T-helper 22 cell (primary cell): ENCODE results near the gene FOXL1.

ENCODE experiments used
- DNase-seq: peaks from one replicate; pipeline ENCODE4 v3.0.0-alpha.2; 2020; ENCODE audit warnings: low read depth

FOXL1 gene

GRCh38 chr16:86568677-86569623 is 9.4 kb upstream of the FOXL1 start:
- no peak for DNase-seq

- DNase-seq: no peak
Observed at GRCh38 chr16:86569701-86570447, 8.5 kb upstream of the FOXL1 start.

DNA sequence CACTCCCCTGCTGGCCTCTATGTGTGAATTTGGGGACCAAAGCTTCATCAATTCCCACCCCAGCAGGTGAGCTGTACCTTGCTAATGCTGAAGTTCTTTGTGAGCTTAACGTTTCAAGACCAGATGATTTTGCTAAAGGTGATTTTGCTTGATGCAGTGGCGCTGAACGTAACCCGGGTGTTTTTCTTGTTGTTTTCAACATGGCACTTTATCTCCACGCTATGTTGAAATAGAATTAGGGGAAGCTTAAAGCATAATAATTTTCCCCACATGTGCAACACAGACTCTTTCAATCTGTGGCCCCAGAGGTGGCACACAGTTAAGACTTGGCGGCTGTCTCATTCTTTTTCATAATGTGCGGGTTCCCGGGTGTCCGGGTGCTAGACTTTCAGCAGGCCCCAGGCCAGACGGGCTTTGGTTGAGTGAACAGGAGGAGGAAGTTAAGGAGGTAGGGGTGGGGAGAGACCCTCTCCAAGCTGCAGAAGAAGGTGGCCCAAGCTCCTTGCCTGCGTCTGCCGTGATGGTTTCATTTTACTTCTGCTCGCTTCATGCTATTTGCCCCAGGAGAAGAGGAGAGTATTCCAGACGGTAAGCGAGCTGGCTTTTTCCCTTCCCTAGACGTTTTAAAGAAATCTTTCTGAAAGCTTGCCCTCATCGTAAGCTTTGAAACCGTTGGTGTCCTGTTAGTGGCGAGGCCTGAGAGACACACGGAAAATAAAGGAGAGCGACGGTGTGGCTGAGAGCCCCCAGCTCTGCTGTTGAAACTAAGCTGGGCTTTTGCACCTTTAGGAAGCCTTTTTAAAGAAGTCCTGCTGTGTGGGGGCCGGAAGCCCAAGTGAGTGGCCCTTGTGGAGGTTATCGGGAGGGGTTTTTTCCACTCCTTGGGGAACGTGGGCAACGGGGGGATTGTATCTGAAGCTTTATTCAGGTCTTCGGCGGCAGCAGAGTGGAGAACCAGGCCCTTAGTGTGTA is 7.5 kb upstream of the FOXL1 start:
- no peak for DNase-seq

GRCh38 chr16:86571530-86571915 is 6.8 kb upstream of the FOXL1 start:
- no peak for DNase-seq

DNA sequence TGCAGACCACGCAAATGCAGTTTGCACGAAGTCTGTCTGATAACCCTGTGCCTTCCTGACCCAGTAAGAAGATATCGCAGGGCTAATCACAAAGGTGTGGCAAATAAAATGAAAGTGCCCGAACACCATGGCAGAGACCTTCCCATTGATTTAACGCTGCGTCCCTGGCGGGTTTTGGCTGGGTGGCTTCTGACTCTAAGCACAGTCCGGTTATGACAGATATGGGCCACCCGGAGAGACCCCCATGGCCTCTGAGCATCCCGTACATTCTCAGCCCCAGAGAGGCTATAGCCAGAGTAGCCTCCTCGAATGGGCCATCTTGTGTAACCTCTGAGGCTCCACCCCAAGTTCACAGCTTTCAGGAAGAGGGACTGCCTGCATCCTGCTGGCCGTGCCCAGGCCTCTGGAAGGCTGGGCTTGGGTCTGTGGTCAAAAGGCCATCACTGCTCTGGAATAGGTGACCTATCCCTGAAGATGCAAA is 6.3 kb upstream of the FOXL1 start:
- DNase-seq: no peak

- DNase-seq: no peak
Observed at GRCh38 chr16:86572606-86573005, 5.7 kb upstream of the FOXL1 start.

GRCh38 chr16:86573215-86573614 is 5.1 kb upstream of the FOXL1 start:
- no peak for DNase-seq

GRCh38 chr16:86573646-86574508 is 4.5 kb upstream of the FOXL1 start:
- no peak for DNase-seq

GRCh38 chr16:86574646-86575045 is 3.7 kb upstream of the FOXL1 start:
- no peak for DNase-seq

DNA sequence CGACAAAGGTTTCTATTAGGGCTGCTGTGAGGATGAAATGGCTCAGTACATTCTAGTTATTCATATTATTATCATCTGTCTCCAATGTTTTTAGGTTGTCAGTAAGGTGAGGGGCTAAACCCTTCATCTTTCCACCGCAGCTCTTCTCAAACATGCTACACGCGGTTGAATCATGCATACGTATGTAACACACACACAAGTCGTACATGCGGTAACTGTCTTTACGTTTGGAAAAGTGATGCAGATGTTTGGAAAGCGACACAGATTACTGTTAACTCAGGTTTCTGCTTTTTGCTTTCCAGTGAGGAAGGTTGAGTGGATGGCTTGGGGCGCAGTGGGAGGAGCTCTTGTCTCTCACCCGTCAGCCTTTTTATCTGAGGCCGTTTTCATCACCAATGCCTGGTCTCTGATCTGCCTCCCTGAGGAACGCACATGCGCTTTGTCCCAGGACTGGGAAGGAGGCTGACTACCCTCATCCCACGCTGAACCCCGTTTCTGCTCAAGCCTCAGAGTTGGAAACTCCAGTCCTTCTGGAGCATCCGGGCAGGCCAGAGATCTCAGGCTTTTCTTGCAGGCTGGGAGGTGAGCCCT is 3.2 kb upstream of the FOXL1 start:
- DNase-seq: no peak

DNA sequence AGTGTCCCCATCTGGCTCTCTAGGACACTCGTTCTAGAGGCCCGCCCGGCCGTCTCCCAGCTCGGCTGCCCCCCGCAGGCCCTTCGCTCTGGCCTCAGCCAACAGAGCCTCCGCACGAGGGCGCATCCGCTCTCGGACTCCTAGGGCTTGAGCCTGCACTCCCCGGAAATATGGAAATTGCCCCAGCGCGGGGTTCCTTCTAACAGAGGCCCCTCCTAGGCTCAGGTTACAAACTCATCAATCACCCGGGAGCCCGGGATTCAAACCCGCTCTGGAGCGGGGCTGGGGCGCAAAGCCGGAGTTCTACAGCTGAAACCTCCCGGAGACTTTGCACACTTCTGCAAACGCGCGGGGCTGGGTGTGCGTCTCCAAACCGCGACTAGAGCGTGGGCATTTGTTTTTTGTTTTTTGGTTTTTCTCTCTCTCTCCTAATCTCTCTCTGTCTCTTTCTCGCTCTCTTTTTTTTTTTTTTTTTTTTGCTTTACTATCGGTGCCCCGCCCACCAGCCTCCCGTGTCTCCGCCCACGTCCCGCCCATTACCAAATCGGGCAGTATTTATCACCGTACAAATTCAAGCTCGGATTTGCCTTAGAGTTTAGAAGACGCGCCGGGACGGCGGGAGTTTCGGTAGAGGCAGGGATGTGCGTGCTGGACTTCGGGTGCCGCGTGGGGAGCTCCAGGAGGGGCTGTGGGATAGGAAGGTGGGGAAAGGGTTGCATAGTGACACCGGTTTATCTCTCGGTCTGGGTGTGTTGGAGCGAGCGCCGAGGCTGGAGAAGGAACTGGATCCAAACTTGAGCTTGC is 2.4 kb upstream of the FOXL1 start:
- no peak for DNase-seq

DNA sequence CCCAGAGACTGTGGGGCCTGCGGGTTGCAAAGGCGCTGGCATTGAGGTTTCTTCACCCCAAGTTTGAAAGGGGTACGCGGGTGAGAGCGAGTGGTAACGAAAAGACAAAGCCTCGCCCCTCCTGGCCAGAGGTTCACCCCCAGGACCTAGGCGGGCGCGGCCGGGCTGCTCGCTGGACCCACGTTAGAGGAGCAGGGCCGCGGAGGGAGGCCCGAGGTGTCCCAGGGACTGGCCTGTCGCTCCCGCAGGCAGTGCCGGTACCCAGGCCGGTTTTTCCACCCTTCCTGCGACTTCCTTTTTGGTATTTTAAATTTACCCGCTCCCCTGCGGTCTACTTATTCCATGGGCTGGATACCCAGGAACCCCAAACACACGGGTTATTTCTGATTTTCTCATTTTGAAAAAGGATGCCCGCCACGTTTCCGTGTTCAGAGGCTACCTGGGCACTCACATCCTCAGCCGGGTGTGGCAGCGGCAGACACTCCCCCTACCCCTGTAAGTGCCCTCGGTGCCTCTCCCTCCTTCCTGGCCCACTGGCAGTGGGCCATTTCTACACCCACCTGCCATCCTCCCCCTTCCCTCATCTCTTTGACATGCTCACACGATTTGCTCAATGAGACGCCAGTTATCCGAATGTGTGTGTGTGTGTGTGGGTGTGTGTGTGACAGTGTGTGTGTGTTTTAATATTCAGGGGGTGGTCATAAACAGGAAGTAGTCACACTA is 1.6 kb upstream of the FOXL1 start:
- no peak for DNase-seq

DNA sequence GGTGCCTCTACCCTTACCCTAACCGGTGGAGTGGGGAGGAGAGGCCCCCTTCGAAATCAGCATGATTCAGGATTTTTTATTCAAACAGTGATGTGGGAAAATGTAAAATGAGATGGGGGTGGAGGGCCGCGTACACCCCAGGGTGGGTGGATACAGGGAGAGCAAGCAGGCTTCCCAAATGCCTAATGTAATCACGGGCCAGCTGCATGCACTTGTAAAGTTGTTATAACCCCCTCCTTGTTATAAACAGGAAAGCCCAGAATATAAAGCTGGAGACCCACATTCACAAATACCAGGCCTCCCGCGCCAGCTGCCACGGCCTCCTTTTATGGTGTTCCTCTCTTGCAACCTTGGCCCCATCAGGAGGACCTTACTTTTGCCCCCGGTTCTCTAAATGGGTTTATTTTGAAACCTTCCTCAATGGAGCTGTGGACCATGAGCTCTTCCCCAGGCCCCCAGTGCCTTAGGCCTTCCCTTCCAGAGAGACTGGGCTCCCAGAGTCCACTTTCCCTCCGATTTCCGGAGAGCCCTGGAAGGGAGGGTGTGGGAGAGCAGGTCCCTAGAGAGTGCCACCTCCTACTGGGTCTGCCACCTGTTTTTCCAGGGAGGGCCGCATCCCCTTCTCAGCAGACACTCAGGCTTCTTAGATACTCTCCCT is 906 bp upstream of the FOXL1 start:
- no peak for DNase-seq

DNA sequence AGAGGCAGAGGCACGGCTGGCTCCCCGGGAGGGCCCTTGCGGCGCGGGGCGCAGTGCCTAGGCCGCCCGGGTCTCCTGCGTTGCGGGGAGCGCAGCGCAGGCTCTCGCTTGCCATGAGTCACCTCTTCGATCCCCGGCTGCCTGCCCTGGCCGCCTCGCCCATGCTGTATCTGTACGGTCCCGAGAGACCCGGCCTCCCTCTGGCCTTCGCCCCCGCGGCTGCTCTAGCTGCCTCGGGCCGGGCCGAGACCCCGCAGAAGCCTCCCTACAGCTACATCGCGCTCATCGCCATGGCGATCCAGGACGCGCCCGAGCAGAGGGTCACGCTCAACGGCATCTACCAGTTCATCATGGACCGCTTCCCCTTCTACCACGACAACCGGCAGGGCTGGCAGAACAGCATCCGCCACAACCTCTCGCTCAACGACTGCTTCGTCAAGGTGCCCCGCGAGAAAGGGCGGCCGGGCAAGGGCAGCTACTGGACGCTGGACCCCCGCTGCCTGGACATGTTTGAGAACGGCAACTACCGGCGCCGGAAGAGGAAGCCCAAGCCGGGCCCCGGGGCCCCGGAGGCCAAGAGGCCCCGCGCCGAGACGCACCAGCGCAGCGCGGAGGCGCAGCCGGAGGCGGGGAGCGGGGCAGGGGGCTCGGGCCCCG is 390 bp downstream of the FOXL1 start:
- no peak for DNase-seq

- DNase-seq: no peak
Observed at GRCh38 chr16:86579268-86580062, 1.1 kb downstream of the FOXL1 start.

DNA sequence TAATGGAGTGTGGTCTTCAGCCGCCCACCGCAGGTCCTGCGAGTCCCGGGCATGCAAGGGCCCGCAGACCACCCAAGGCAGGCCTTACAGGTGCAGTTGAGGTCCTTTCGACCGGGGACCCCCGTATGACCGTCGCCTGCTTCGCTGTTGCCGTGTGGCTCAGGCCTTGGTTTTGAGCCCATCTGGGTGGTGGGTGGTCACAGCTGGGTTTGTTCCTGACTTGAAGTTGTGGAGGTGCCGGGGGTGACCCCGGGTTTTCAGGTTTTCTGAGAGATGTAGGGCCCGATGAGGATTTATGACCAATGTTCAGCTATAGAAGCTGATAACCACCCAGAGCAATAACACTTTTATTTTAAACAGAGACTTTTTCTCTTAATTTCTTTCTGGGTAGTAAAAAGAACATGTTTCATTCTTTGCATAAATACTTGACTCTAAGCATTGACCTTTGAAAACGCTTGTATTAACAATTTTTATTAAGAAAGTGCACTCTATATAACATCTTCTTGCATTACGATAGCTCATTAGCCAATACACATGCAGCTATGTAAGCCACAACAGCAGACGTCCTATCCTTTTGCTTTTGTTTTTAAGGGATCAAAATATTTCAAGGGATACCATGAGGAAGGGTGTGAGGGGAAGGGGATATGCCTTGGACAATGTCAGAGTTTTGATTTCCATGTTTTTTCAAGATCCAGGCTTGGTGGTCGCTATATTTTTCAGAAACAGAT is 1.9 kb downstream of the FOXL1 start:
- no peak for DNase-seq
